Transverse colon (tissue), 4 donors: ENCODE data around the gene ERCC6L. TPM values are rescaled to one million over a fixed set of nuclear protein-coding genes. Genes with fewer than 3 reads are reported as not detected.
"Not testable (repeated sequence)": the region's sequence is repeated elsewhere in the genome, so short reads cannot be mapped to it uniquely, and the experiment has no call there.

Experiments used
- DNase-seq: peaks from one replicate; pipeline ENCODE4 v3.0.0-alpha.2; 2019
- H3K27ac ChIP-seq, 4 donors: fragments of 200-600 bp; sonication (generic); 2 replicates each; pipeline ENCODE4 v1.5.1; 2016 to 2018; ENCODE audit warnings: inconsistent platforms in 4 of 4
- H3K27me3 ChIP-seq: fragments of 200-600 bp; sonication (generic); 2 replicates; pipeline ENCODE4 v1.5.1; 2017; ENCODE audit warnings: inconsistent platforms
- H3K36me3 ChIP-seq, 4 donors: fragments of 200-600 bp; sonication (generic); 2 replicates each; pipeline ENCODE4 v1.5.1; 2017 to 2019; ENCODE audit warnings: inconsistent platforms in 4 of 4
- H3K4me1 ChIP-seq, 4 donors: fragments of 200-600 bp; sonication (generic); 2 replicates each; pipeline ENCODE4 v1.5.1; 2017 to 2020; ENCODE audit warnings: inconsistent platforms in 4 of 4
- H3K4me3 ChIP-seq, 4 donors: fragments of 200-600 bp; sonication (generic); 1 replicate in 1 of 4; 2 replicates in 3 of 4; pipeline versions ENCODE4 v1.5.1 to v1.6.1; 2017 to 2019; ENCODE audit warnings: inconsistent platforms in 4 of 4
- H3K9me3 ChIP-seq, 2 donors: fragments of 200-600 bp; sonication (generic); 2 replicates each; pipeline ENCODE4 v1.5.1; 2017 to 2019; ENCODE audit warnings: inconsistent platforms in 2 of 2
- EP300 ChIP-seq: sonication (generic); formaldehyde crosslinking; IDR thresholded peaks from one replicate; pipeline ENCODE4 v1.6.1; 2017; ENCODE audit warnings: antibody characterized with exemption, low read depth
- POLR2A ChIP-seq: fragments of 450-650 bp; IDR thresholded peaks from one replicate; pipeline ENCODE4 v1.6.1; 2016; ENCODE audit warnings: antibody characterized with exemption, mild to moderate bottlenecking, moderate library complexity
- POLR2AphosphoS5 ChIP-seq, 3 donors: sonication (generic); formaldehyde crosslinking; IDR thresholded peaks; one replicate each; pipeline ENCODE4 v1.6.1; 2016; ENCODE audit warnings: antibody characterized with exemption in 3 of 3
- WGBS, 2 donors: methylation state at CpG; one replicate each; pipeline ENCODE4 v1.1.5; 2018; ENCODE audit warnings: low coverage in 1 of 2; 5-methylcytosine and 5-hydroxymethylcytosine counted together
- in situ Hi-C, 4 donors: fragments of 200-750 bp; cut with MboI; loops; one replicate each; pipeline versions ENCODE4 v1.15.0 to v1.15.1; 2017; ENCODE audit warnings: low sequenced_read_pairs in 3 of 4, low pct_ligation_motif_present in 1 of 4, low pct_unique_long_range_greater_than_20kb in 1 of 4
- intact Hi-C: fragments of 100-400 bp; cut with DNase I; formaldehyde crosslinking; loops from one replicate; pipeline ENCODE4 v1.15.1; 2023; ENCODE audit warnings: low total_unique reads
- total RNA-seq, 4 donors: library from RNA; depleted of rRNA; stranded (reverse); fragments of >200 nt; gene quantifications; one replicate each; pipeline ENCODE4 v1.1.0, GENCODE V29; 2016
- TF ChIP-seq, protein P1 (sequence below), 5 experiments: fragments of 200-600 bp in 3 of 5; fragments of 450-650 bp in 2 of 5; sonication (generic) in 3 of 5; IDR thresholded peaks; 1 replicate in 2 of 5; 2 replicates in 3 of 5; pipeline ENCODE4 v1.5.1; 2016 to 2017; ENCODE audit warnings: antibody characterized with exemption in 5 of 5, inconsistent platforms in 3 of 5, mild to moderate bottlenecking in 2 of 5, moderate library complexity in 1 of 5

The ERCC6L gene
- total RNA-seq, 4 donors from 2014 or later: 0.32 to 1.4 (median 0.41) TPM; not detected in 1

DNA sequence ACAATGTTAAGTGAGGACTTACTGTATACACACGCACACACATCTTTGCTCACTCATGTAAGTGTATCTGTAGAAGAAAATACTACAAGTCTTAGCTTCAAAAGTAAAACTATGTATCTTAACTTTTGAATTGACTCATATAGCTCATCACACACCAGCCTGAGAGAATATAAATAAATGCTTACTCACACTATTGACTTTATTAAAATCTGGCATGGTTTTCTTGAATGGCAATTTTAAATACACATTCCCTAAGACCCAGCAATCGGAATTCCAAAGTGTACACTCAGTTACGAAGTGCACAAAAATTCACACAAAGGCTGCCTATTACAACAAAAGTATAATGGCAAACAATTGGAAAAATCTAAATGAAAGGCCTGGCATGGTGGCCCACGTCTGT is 2.0 kb downstream of the ERCC6L start:
- TF ChIP-seq, protein P1, sequence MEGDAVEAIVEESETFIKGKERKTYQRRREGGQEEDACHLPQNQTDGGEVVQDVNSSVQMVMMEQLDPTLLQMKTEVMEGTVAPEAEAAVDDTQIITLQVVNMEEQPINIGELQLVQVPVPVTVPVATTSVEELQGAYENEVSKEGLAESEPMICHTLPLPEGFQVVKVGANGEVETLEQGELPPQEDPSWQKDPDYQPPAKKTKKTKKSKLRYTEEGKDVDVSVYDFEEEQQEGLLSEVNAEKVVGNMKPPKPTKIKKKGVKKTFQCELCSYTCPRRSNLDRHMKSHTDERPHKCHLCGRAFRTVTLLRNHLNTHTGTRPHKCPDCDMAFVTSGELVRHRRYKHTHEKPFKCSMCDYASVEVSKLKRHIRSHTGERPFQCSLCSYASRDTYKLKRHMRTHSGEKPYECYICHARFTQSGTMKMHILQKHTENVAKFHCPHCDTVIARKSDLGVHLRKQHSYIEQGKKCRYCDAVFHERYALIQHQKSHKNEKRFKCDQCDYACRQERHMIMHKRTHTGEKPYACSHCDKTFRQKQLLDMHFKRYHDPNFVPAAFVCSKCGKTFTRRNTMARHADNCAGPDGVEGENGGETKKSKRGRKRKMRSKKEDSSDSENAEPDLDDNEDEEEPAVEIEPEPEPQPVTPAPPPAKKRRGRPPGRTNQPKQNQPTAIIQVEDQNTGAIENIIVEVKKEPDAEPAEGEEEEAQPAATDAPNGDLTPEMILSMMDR (IDR thresholded peaks at IDR 0.05): no peak
- TF ChIP-seq POLR2AphosphoS5 (IDR thresholded peaks at IDR 0.05): no peak
- no peak for TF ChIP-seq EP300
- no peak for TF ChIP-seq POLR2A
- Histone ChIP-seq H3K36me3 (no peaks in the 10 kb centered on the region), H3K9me3 (no peaks in the 10 kb centered on the region), H3K4me3 (no peak overlapping the region), H3K27me3 (no peaks in the 10 kb centered on the region), H3K4me1 (peaks cover 0 to 6% (median 2%) of the 10 kb centered on the region in 4 donors), H3K27ac (no peak overlapping the region)
- in situ Hi-C loops (no loop called here), intact Hi-C loops (no loop called here)
- 87 to 96% methylated on average over 3 to 4 of the region's 4 CpGs for WGBS, 2 donors
- DNase-seq: no peak

DNA sequence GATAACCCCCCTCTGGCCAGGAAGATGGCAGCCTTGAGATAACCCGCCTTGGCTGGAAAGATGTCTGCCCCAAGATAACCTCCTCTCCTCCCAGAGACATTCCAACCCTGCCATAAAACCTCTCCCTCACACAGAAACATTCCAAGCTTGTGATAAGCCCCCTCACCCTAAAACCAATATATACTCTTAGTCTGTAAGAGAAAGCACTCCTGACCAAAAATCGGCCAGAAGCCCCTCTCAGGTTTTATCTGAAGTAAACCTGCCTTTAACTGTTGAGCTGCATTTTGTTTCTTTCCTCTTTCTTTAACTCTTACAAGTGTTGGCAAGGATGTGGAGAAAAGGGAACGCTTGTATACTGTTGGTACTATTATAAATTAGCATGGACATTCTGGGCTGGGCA is 8.5 kb downstream of the ERCC6L start:
- WGBS, 2 donors: 87 to 100% methylated on average over 1 to 3 of the region's 3 CpGs
- Histone ChIP-seq H3K9me3 (no peaks in the 10 kb centered on the region), H3K4me1 (no peaks in the 10 kb centered on the region), H3K4me3 (no peak overlapping the region), H3K36me3 (no peaks in the 10 kb centered on the region), H3K27ac (no peak overlapping the region), H3K27me3 (no peaks in the 10 kb centered on the region)
- in situ Hi-C loops (no loop called here), intact Hi-C loops (no loop called here)
- TF ChIP-seq POLR2A: no peak
- no peak for TF ChIP-seq EP300
- TF ChIP-seq POLR2AphosphoS5 (IDR thresholded peaks at IDR 0.05): no peak
- TF ChIP-seq, protein P1 (IDR thresholded peaks at IDR 0.05): no peak
- no peak for DNase-seq

DNA sequence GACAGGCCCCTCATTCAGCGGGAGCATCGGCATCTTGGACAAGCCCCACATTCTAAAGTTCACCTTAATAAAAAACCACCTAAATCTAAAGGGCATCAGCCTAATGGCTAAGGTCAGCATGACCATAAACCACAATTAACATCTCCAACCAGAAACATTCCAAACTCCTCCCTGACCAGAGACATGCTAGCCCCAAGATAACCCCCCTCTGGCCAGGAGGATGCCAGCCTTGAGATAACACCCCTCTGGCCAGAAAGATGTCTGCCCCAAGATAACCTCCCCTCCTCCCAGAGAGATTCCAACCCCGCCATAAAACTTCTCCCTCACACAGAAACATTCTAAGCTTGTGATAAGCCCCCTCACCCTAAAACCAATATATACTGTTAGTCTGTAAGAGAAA is 18.5 kb downstream of the ERCC6L start:
- H3K4me1 ChIP-seq, H3K27ac ChIP-seq, DNase-seq, H3K4me3 ChIP-seq, H3K27me3 ChIP-seq, H3K36me3 ChIP-seq, intact Hi-C loops, in situ Hi-C loops, H3K9me3 ChIP-seq: not testable (repeated sequence)
- WGBS, 2 donors: 91% methylated on average over 3 of the region's 3 CpGs; no CpG with 5 or more reads in 1 of the 2 donors

DNA sequence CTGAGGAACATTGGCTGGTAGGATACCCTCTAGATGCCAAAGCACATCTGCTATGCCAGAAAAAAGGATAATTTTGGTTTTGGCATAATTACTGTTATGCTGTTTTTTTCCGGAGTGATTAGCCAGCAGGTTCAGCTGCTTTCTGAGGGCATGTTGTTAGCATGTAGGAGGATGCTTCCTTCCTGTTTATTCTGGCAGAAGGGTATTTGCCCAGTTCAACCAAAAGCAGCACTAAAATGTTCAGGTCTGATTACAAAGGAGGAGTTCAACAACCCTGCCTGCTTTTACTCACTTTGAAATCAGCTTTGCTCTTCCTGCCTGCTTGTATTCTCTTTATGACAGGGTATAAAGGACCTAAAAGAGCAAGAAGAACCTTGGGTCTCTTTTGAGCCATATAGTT is 21.9 kb downstream of the ERCC6L start:
- H3K4me3 ChIP-seq: no peak overlapping the region
- no peaks in the 10 kb centered on the region for H3K36me3 ChIP-seq
- in situ Hi-C loops: no loop called here
- no peaks in the 10 kb centered on the region for H3K4me1 ChIP-seq
- intact Hi-C loops: no loop called here
- H3K9me3 ChIP-seq: no peaks in the 10 kb centered on the region
- TF ChIP-seq EP300 (no peak), POLR2AphosphoS5 (IDR thresholded peaks at IDR 0.05) (no peak), POLR2A (no peak)
- TF ChIP-seq, protein P1 (IDR thresholded peaks at IDR 0.05): no peak
- no peaks in the 10 kb centered on the region for H3K27me3 ChIP-seq
- H3K27ac ChIP-seq: no peak overlapping the region
- no peak for DNase-seq
- 60% methylated on average over 1 of the region's 1 CpG; no CpG with 5 or more reads in 1 of the 2 donors for WGBS, 2 donors

DNA sequence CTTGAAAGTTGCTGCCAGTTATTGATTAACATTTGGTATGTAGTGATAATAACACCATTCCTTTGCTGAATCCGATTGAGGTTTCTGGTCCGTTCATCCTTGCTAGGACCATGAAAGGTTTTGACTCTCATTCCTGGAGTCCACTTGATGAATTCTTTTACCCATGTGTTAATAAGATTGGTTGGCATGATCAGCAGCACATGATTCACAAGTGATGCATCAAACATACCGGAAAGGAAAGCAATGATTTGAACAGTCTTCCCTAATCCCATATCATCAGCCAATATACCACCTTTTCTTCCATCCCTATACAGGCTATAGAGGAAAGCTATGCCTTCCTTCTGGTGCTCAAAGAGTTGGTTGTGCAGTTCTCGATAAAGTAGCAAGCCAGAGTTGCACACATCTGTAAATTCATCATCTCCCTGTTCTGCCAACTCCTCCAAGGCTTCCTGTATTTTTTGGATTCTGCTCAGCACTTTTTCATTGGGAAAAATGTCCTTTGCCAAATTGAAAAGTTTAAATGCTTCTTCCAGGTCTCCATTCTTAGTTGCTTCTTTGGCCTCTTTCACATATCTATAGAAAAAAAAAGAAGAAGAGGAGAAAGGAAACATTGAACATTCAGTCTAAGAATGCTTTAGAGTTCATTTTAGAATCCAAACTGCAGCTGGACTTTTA is 30.6 kb downstream of the ERCC6L start:
- no peak overlapping the region for H3K27ac ChIP-seq
- in situ Hi-C loops: no loop called here

More for the DNA sequence above, 30.6 kb downstream of the ERCC6L start:
- H3K4me3 ChIP-seq: no peak overlapping the region
- DNase-seq: no peak
- 92% methylated on average over 4 of the region's 4 CpGs; no CpG with 5 or more reads in 1 of the 2 donors for WGBS, 2 donors
- TF ChIP-seq, protein P1 (IDR thresholded peaks at IDR 0.05): no peak
- TF ChIP-seq POLR2A (no peak), EP300 (no peak), POLR2AphosphoS5 (IDR thresholded peaks at IDR 0.05) (no peak)
- H3K27me3 ChIP-seq: no peaks in the 10 kb centered on the region
- H3K4me1 ChIP-seq: no peaks in the 10 kb centered on the region
- intact Hi-C loops: no loop called here
- H3K9me3 ChIP-seq: no peaks in the 10 kb centered on the region
- no peaks in the 10 kb centered on the region for H3K36me3 ChIP-seq
